K562 (cell line): ENCODE results near the gene IL23A. TPM values are rescaled to one million over a fixed set of nuclear protein-coding genes. Genes with fewer than 3 reads are reported as not detected.

Experiments used
- ATAC-seq: fragments of 200-7000 bp; cut with Tn5 transposase; 3 replicates; pipeline ENCODE4 v1.9.1; 2020; ENCODE audit warnings: moderate library complexity
- BruUV-seq: library from RNA; stranded (reverse); fragments of 400-500 nt; replicated peaks from 2 replicates; lab custom pipeline; 2021; lab: Mats Ljungman, UMichigan
- CTCF ChIA-PET: fragments of 300-600 bp; formaldehyde crosslinking; extraction: SDS; loops from one replicate; lab custom pipeline; 2021; ENCODE audit warnings: low intra/inter-chr PET ratio; lab: Yijun Ruan, JAX
- POLR2A ChIA-PET: fragments of 300-600, 350-650 bp; sonication (Branson Sonifier 250); formaldehyde crosslinking; extraction: SDS; loops from one replicate; lab custom pipeline; 2021; ENCODE audit warnings: antibody characterized with exemption, inconsistent platforms; lab: Yijun Ruan, JAX
- DNase-seq, 4 experiments: peaks; one replicate each; pipeline versions ENCODE4 v3.0.0 to v3.0.0-alpha.2; 2011 to 2018; ENCODE audit warnings: low spot score in 3 of 4, mixed read lengths in 3 of 4; ENCODE audit errors: extremely low read depth in 1 of 4
- FAIRE-seq: peaks from 2 replicates; lab custom pipeline; 2011; peaks lifted over from hg19 to GRCh38; lab: Jason Lieb, UNC
- H2AFZ ChIP-seq: 2 replicates; pipeline ENCODE4 v1.6.0; 2011; ENCODE audit warnings: low read depth, low read length, control low read depth, inconsistent platforms
- H3K27ac ChIP-seq: fragments of 200-600 bp; 3 replicates; pipeline ENCODE4 v1.8.0; 2011; ENCODE audit warnings: low read depth, mild to moderate bottlenecking, control low read depth, inconsistent platforms, low read length, moderate library complexity, mixed read lengths; ENCODE audit errors: extremely low read depth
- H3K27me3 ChIP-seq, 2 experiments: fragments of 300-600 bp in 1 of 2; 2 replicates in 1 of 2; 3 replicates in 1 of 2; pipeline versions ENCODE4 v1.6.0 to v1.8.0; 2011; ENCODE audit warnings: inconsistent platforms in 2 of 2, low read length in 2 of 2, mild to moderate bottlenecking in 1 of 2, mixed read lengths in 1 of 2, moderate library complexity in 1 of 2; ENCODE audit not compliant: control insufficient read depth in 2 of 2, insufficient read depth in 2 of 2
- H3K36me3 ChIP-seq: fragments of 300-600 bp; 3 replicates; pipeline ENCODE4 v1.8.0; 2011; ENCODE audit warnings: mild to moderate bottlenecking, low read length, inconsistent platforms; ENCODE audit not compliant: control insufficient read depth, insufficient read depth
- H3K4me1 ChIP-seq, 2 experiments: fragments of 200-600 bp in 1 of 2; replicated peaks in 1 of 2; 2 replicates in 1 of 2; 3 replicates in 1 of 2; pipeline versions ENCODE4 v1.5.1 to v1.8.0; 2011; ENCODE audit warnings: inconsistent platforms in 2 of 2, low read length in 2 of 2, mild to moderate bottlenecking in 1 of 2, mixed read lengths in 1 of 2, moderate library complexity in 1 of 2; ENCODE audit not compliant: control insufficient read depth in 2 of 2, insufficient read depth in 2 of 2
- H3K4me2 ChIP-seq: 2 replicates; pipeline ENCODE4 v1.6.1; 2011; ENCODE audit warnings: low read length, control low read depth, inconsistent platforms, mixed read lengths; ENCODE audit not compliant: insufficient read depth
- H3K4me3 ChIP-seq: fragments of 200-600 bp; sonication (generic), shearing (Covaris generic); 2 replicates; pipeline ENCODE4 v1.5.1; 2016; ENCODE audit warnings: control low read depth, inconsistent platforms
- H3K79me2 ChIP-seq: fragments of 200-600 bp; 3 replicates; pipeline ENCODE4 v1.8.0; 2011; ENCODE audit warnings: low read length, inconsistent platforms; ENCODE audit not compliant: control insufficient read depth, insufficient read depth
- H3K9ac ChIP-seq, 2 experiments: 2 replicates each; pipeline versions ENCODE4 v1.6.0 to v1.6.1; 2011; ENCODE audit warnings: low read depth in 2 of 2, low read length in 2 of 2, control low read depth in 1 of 2, inconsistent platforms in 1 of 2, mild to moderate bottlenecking in 1 of 2, mixed read lengths in 1 of 2; ENCODE audit not compliant: insufficient read depth in 1 of 2
- H3K9me1 ChIP-seq: one replicate; pipeline ENCODE4 v1.6.0; 2011; ENCODE audit warnings: inconsistent platforms, mild to moderate bottlenecking, low read length, moderate library complexity; ENCODE audit not compliant: control insufficient read depth, insufficient read depth
- H3K9me3 ChIP-seq: replicated peaks from 2 replicates; pipeline ENCODE4 v1.5.1; 2011; ENCODE audit warnings: low read depth, low read length, inconsistent platforms; ENCODE audit not compliant: control insufficient read depth, insufficient read depth
- H4K20me1 ChIP-seq: replicated peaks from 2 replicates; pipeline ENCODE4 v1.6.1; 2011; ENCODE audit warnings: low read length, inconsistent platforms, mixed read lengths; ENCODE audit not compliant: control insufficient read depth, insufficient read depth
- NCOA4 ChIP-seq: fragments of 450-650 bp; IDR thresholded peaks from 2 replicates; pipeline ENCODE4 v1.6.1; 2018; ENCODE audit warnings: mild to moderate bottlenecking; ENCODE audit not compliant: partially characterized antibody
- NFIC ChIP-seq: fragments of 450-650 bp; IDR thresholded peaks from 2 replicates; pipeline ENCODE4 v1.6.1; 2017; ENCODE audit warnings: mild to moderate bottlenecking, inconsistent platforms
- NFIX ChIP-seq: fragments of 250-450 bp; sonication (Bioruptor Pico); IDR thresholded peaks from 2 replicates; pipeline ENCODE4 v1.4.0; 2020; ENCODE audit warnings: low read depth, mild to moderate bottlenecking, moderate library complexity
- U2AF1 ChIP-seq: fragments of 200-400 bp; formaldehyde crosslinking; optimal IDR thresholded peaks from 2 replicates; pipeline ENCODE3; 2017; ENCODE audit warnings: mild to moderate bottlenecking, low read depth, low read length, moderate library complexity
- WGBS: fragments of 100-300 bp; shearing (Covaris generic); methylation state at CpG from one replicate; pipeline ENCODE4 v1.1.6; 2016; ENCODE audit warnings: low coverage, mixed read lengths; ENCODE audit not compliant: insufficient coverage; ENCODE audit errors: missing lambda C conversion rate; 5-methylcytosine and 5-hydroxymethylcytosine counted together
- in situ Hi-C: fragments of 300-500 bp; cut with MboI; formaldehyde crosslinking; loops from 4 replicates; pipeline ENCODE4 v1.15.0; 2018; ENCODE audit warnings: inconsistent platforms, mixed read lengths
- intact Hi-C: fragments of 100-400 bp; cut with micrococcal nuclease; formaldehyde crosslinking; loops from 2 replicates; pipeline ENCODE4 v1.14.2; 2022
- polyA plus RNA-seq, 8 experiments: library from polyadenylated mRNA; depleted of rRNA in 4 of 8; stranded (reverse) in 5 of 8; unstranded in 3 of 8; fragments of >200 nt; fragmentation: Nextera tagmentation in 2 of 8; fragmentation: Illumina TruSeq in 1 of 8; extraction: Ambion mirVana in 2 of 8; extraction: Trizol in 1 of 8; gene quantifications; 2 replicates each; pipeline versions ENCODE4 v1.2.1 to v1.2.3, GENCODE V29; 2011 to 2014; ENCODE audit warnings: inconsistent platforms in 1 of 8, missing spikeins in 1 of 8
- total RNA-seq, 7 experiments: library from RNA; depleted of rRNA in 6 of 7; stranded (reverse); fragments of >200 nt in 6 of 7; fragmentation: Illumina TruSeq in 2 of 7; extraction: Trizol in 2 of 7; gene quantifications; 2 replicates each; pipeline versions ENCODE4 v1.2.1 to v1.2.3, GENCODE V29; 2011 to 2021; ENCODE audit warnings: low replicate concordance in 1 of 7
- TF ChIP-seq, protein P1 (sequence below): fragments of 450-650 bp; IDR thresholded peaks from 2 replicates; pipeline ENCODE4 v1.6.1; 2016; ENCODE audit warnings: mild to moderate bottlenecking

The IL23A gene
- total and polyA plus RNA-seq, 9 of the 15 experiments (the other 6 are each of a cell fraction or from before 2014, with no cell fraction given): 4.4 to 37.2 (median 9.6) TPM

DNA sequence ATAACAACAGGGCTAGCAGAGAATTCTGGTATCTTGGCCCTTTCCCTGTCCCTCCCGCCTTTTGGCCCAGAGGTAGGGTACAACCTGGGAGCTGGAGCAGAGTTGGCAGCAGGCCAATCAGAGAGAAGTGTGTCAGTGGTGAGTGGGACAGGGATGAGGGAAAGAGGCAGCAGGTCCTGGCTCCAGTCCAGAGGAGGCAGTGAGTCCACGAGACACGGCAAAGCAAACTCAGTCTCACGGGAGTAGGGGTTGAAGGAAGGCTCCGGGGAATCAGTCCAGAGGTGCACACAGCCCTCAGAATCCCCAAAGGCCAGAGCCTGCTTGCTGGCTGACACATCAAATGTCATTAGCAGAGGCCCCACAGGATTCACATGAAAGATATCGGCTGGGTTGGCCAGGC lies 12.2 kb upstream of the IL23A start:
- Histone ChIP-seq H3K9ac (peak overlapping the region in 1 of 2 experiments; percentile 31; a peak in 1 of 4 replicates), H3K79me2 (no peaks in the 10 kb centered on the region), H3K36me3 (peaks cover 59% of the 10 kb centered on the region), H3K4me3 (no peak overlapping the region), H3K4me2 (no peak overlapping the region), H3K27me3 (no peaks in the 10 kb centered on the region), H3K9me1 (no peaks in the 10 kb centered on the region), H2AFZ (no peak overlapping the region), H3K9me3 (no peaks in the 10 kb centered on the region), H3K4me1 (peaks cover 10 to 15% of the 10 kb centered on the region in 2 experiments; a peak in 3 of 5 replicates), H4K20me1 (no peaks in the 10 kb centered on the region), H3K27ac (no peak overlapping the region)
- CTCF ChIA-PET: no interaction called here
- WGBS: 78% methylated on average over 6 of the region's 6 CpGs
- FAIRE-seq: no peak
- POLR2A ChIA-PET: interaction anchor here (0.7 to 0.9 kb wide), 2 partner anchors 10 to 487 kb away, joined by 3 to 4 read pairs; no protein-coding TSS in a partner anchor
- in situ Hi-C loops: no loop called here
- TF ChIP-seq, protein P1, sequence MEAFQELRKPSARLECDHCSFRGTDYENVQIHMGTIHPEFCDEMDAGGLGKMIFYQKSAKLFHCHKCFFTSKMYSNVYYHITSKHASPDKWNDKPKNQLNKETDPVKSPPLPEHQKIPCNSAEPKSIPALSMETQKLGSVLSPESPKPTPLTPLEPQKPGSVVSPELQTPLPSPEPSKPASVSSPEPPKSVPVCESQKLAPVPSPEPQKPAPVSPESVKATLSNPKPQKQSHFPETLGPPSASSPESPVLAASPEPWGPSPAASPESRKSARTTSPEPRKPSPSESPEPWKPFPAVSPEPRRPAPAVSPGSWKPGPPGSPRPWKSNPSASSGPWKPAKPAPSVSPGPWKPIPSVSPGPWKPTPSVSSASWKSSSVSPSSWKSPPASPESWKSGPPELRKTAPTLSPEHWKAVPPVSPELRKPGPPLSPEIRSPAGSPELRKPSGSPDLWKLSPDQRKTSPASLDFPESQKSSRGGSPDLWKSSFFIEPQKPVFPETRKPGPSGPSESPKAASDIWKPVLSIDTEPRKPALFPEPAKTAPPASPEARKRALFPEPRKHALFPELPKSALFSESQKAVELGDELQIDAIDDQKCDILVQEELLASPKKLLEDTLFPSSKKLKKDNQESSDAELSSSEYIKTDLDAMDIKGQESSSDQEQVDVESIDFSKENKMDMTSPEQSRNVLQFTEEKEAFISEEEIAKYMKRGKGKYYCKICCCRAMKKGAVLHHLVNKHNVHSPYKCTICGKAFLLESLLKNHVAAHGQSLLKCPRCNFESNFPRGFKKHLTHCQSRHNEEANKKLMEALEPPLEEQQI: no peak
- TF ChIP-seq NFIX (CRISPR knock-in tag) (peak; percentile 60), NFIC (peak; percentile 93), NCOA4 (no peak), U2AF1 (no peak)
- no peak for DNase-seq
- intact Hi-C loops: no loop called here
- no TSS peak for BruUV-seq
- no peak for ATAC-seq
